Keratinocyte (primary cell): ENCODE measurements around the gene CPEB2. TPM values are rescaled to one million over a fixed set of nuclear protein-coding genes. Genes with fewer than 3 reads are reported as not detected.

ENCODE experiments used
- DNase-seq: peaks from one replicate; pipeline ENCODE4 v3.0.0-alpha.2; 2011; ENCODE audit warnings: low read depth, missing footprints, low spot score
- FAIRE-seq: peaks from 2 replicates; lab custom pipeline; 2011; peaks lifted over from hg19 to GRCh38; lab: Jason Lieb, UNC
- H2AFZ ChIP-seq: 2 replicates; pipeline ENCODE4 v1.6.0; 2012; ENCODE audit warnings: low read length, control low read depth, inconsistent platforms; ENCODE audit not compliant: control insufficient read depth
- H3K27ac ChIP-seq: 2 replicates; pipeline ENCODE4 v1.5.1; 2011; ENCODE audit warnings: low read length; ENCODE audit not compliant: control insufficient read depth, insufficient read depth
- H3K27me3 ChIP-seq: 3 replicates; pipeline ENCODE4 v1.6.0; 2011; ENCODE audit warnings: low read length; ENCODE audit not compliant: control insufficient read depth, insufficient read depth; ENCODE audit errors: extremely low read depth
- H3K36me3 ChIP-seq, 2 experiments: 2 replicates in 1 of 2; 3 replicates in 1 of 2; pipeline ENCODE4 v1.5.1; 2011; ENCODE audit warnings: low read length in 2 of 2, mild to moderate bottlenecking in 1 of 2; ENCODE audit not compliant: control insufficient read depth in 2 of 2, insufficient read depth in 2 of 2; ENCODE audit errors: extremely low read depth in 1 of 2
- H3K4me1 ChIP-seq: 3 replicates; pipeline ENCODE4 v1.5.1; 2011; ENCODE audit warnings: low read length; ENCODE audit not compliant: control insufficient read depth, insufficient read depth; ENCODE audit errors: extremely low read depth
- H3K4me2 ChIP-seq: 3 replicates; pipeline ENCODE4 v1.6.0; 2011; ENCODE audit warnings: low read depth, low read length; ENCODE audit not compliant: control insufficient read depth, insufficient read depth; ENCODE audit errors: extremely low read depth
- H3K4me3 ChIP-seq, 3 experiments: fragments of 200-600 bp in 1 of 3; sonication (generic) in 1 of 3; 2 replicates in 2 of 3; 3 replicates in 1 of 3; pipeline ENCODE4 v1.5.1; 2011 to 2016; ENCODE audit warnings: low read length in 3 of 3, mild to moderate bottlenecking in 3 of 3, control low read depth in 2 of 3, inconsistent platforms in 1 of 3, low read depth in 1 of 3, mixed read lengths in 1 of 3, mixed run types in 1 of 3, moderate library complexity in 1 of 3; ENCODE audit not compliant: control insufficient read depth in 2 of 3, insufficient read depth in 2 of 3; ENCODE audit errors: extremely low read depth in 1 of 3
- H3K79me2 ChIP-seq: 2 replicates; pipeline ENCODE4 v1.6.0; 2012; ENCODE audit warnings: low read length; ENCODE audit not compliant: control insufficient read depth, insufficient read depth
- H3K9ac ChIP-seq: 3 replicates; pipeline ENCODE4 v1.6.0; 2011; ENCODE audit warnings: low read length; ENCODE audit not compliant: control insufficient read depth, insufficient read depth; ENCODE audit errors: extremely low read depth
- H3K9me1 ChIP-seq: 3 replicates; pipeline ENCODE4 v1.6.0; 2011; ENCODE audit warnings: low read length; ENCODE audit not compliant: control insufficient read depth, insufficient read depth; ENCODE audit errors: extremely low read depth
- H3K9me3 ChIP-seq: 2 replicates; pipeline ENCODE4 v1.5.1; 2012; ENCODE audit warnings: low read depth, low read length; ENCODE audit not compliant: control insufficient read depth
- H4K20me1 ChIP-seq: 3 replicates; pipeline ENCODE4 v1.6.0; 2011; ENCODE audit warnings: low read length; ENCODE audit not compliant: control insufficient read depth, insufficient read depth; ENCODE audit errors: extremely low read depth
- CTCF ChIP-seq, 3 experiments: IDR thresholded peaks in 1 of 3; conservative IDR thresholded peaks in 1 of 3; optimal IDR thresholded peaks in 1 of 3; 2 replicates in 2 of 3; 3 replicates in 1 of 3; pipeline versions ENCODE3 to v1.5.1; 2011; ENCODE audit warnings: low read length in 3 of 3, mild to moderate bottlenecking in 3 of 3, moderate library complexity in 2 of 3, control low read depth in 1 of 3, inconsistent platforms in 1 of 3; ENCODE audit not compliant: insufficient read depth in 2 of 3; ENCODE audit errors: extremely low read depth in 1 of 3
- EZH2 ChIP-seq: IDR thresholded peaks from one replicate; pipeline ENCODE4 v1.6.1; 2012; ENCODE audit warnings: inconsistent platforms, mild to moderate bottlenecking, low read length, moderate library complexity
- dilution Hi-C: fragments of 300-500 bp; cut with MboI; formaldehyde crosslinking; loops from one replicate; pipeline ENCODE4 v1.7.0; 2020; ENCODE audit warnings: low sequenced_read_pairs; ENCODE audit not compliant: extremely low pct_ligation_motif_present
- polyA plus RNA-seq, 5 experiments: library from polyadenylated mRNA; depleted of rRNA in 3 of 5; stranded (reverse) in 3 of 5; stranded (forward) in 1 of 5; unstranded in 1 of 5; fragments of >200 nt; gene quantifications; 1 replicate in 1 of 5; 2 replicates in 3 of 5; 3 replicates in 1 of 5; pipeline versions ENCODE4 v1.2.1 to v1.2.3, GENCODE V29; 2011 to 2012; ENCODE audit warnings: missing spikeins in 2 of 5, low read depth in 1 of 5, low replicate concordance in 1 of 5

CPEB2 gene
- polyA plus RNA-seq, 1 donor (not counting 4 experiments of a cell fraction or from before 2014, with no cell fraction given): 15.1 TPM

- Histone ChIP-seq H3K27ac (no peak overlapping the region), H2AFZ (no peak overlapping the region), H3K27me3 (no peaks in the 10 kb centered on the region), H3K4me1 (no peaks in the 10 kb centered on the region), H3K9me1 (no peaks in the 10 kb centered on the region), H4K20me1 (no peaks in the 10 kb centered on the region), H3K79me2 (no peaks in the 10 kb centered on the region), H3K4me3 (no peak overlapping the region), H3K9me3 (no peaks in the 10 kb centered on the region), H3K4me2 (no peak overlapping the region), H3K9ac (no peak overlapping the region), H3K36me3 (no peaks in the 10 kb centered on the region)
- DNase-seq (no peak), FAIRE-seq (no peak)
- TF ChIP-seq CTCF (optimal IDR thresholded peaks at IDR 0.05 in 1 of 3, IDR thresholded peaks at IDR 0.05 in 1 of 3, conservative IDR thresholded peaks at IDR 0.05 in 1 of 3; ENCODE audit: extremely low read depth in 1 of 3, insufficient read depth in 2 of 3, low read length in 3 of 3) (no peak), EZH2 (no peak)
- dilution Hi-C loops: no loop called here
These were observed 98.1 kb downstream of the CPEB2 start for GRCh38 chr4:15100380-15100779.

- Histone ChIP-seq H3K4me3 (no peak overlapping the region), H3K9me1 (no peaks in the 10 kb centered on the region), H3K9me3 (no peaks in the 10 kb centered on the region), H2AFZ (no peak overlapping the region), H3K4me1 (no peaks in the 10 kb centered on the region), H3K4me2 (no peak overlapping the region), H3K36me3 (no peaks in the 10 kb centered on the region), H3K9ac (no peak overlapping the region), H4K20me1 (no peaks in the 10 kb centered on the region), H3K79me2 (no peaks in the 10 kb centered on the region), H3K27me3 (no peaks in the 10 kb centered on the region), H3K27ac (no peak overlapping the region)
- TF ChIP-seq CTCF (optimal IDR thresholded peaks at IDR 0.05 in 1 of 3, IDR thresholded peaks at IDR 0.05 in 1 of 3, conservative IDR thresholded peaks at IDR 0.05 in 1 of 3; ENCODE audit: extremely low read depth in 1 of 3, insufficient read depth in 2 of 3, low read length in 3 of 3) (no peak), EZH2 (no peak)
- FAIRE-seq: no peak
- DNase-seq: no peak
- dilution Hi-C loops: no loop called here
These were observed 98.9 kb downstream of the CPEB2 start for GRCh38 chr4:15100994-15101695.
